EL (cell line): ENCODE results near the gene MN1.
"Not testable (repeated sequence)": the region's sequence is repeated elsewhere in the genome, so short reads cannot be mapped to it uniquely, and the experiment has no call there.

Experiments used
- DNase-seq: peaks from one replicate; pipeline ENCODE4 v3.0.0-alpha.2; 2016

Gene MN1

GRCh38 chr22:27755521-27756211, 45.9 kb downstream of the MN1 start:
- no peak for DNase-seq

GRCh38 chr22:27754888-27755480, 46.6 kb downstream of the MN1 start:
- no peak for DNase-seq

- no peak for DNase-seq
Observed at GRCh38 chr22:27754247-27754887, 47.2 kb downstream of the MN1 start.

- DNase-seq = no peak
Observed at GRCh38 chr22:27752771-27753170, 48.8 kb downstream of the MN1 start.

GRCh38 chr22:27752141-27752540, 49.4 kb downstream of the MN1 start:
- no peak for DNase-seq

GRCh38 chr22:27751277-27752070, 50.1 kb downstream of the MN1 start:
- no peak for DNase-seq

- no peak for DNase-seq
Observed at GRCh38 chr22:27750584-27751265, 50.8 kb downstream of the MN1 start.

GRCh38 chr22:27749597-27750225, 51.8 kb downstream of the MN1 start:
- no peak for DNase-seq

GRCh38 chr22:27748751-27749191, 52.8 kb downstream of the MN1 start:
- DNase-seq = peak; percentile 41

GRCh38 chr22:27748349-27748748, 53.2 kb downstream of the MN1 start:
- DNase-seq = no peak

- no peak for DNase-seq
Observed at GRCh38 chr22:27747396-27748221, 53.9 kb downstream of the MN1 start.

GRCh38 chr22:27746918-27747317, 54.6 kb downstream of the MN1 start:
- DNase-seq = no peak

- DNase-seq = no peak
Observed at GRCh38 chr22:27745809-27746208, 55.7 kb downstream of the MN1 start.

- no peak for DNase-seq
Observed at GRCh38 chr22:27745154-27745553, 56.4 kb downstream of the MN1 start.

GRCh38 chr22:27744078-27744477, 57.5 kb downstream of the MN1 start:
- DNase-seq = not testable (repeated sequence)

- no peak for DNase-seq
Observed at GRCh38 chr22:27740202-27740748, 61.3 kb downstream of the MN1 start.

GRCh38 chr22:27737521-27737920, 64.0 kb downstream of the MN1 start:
- no peak for DNase-seq

- DNase-seq = no peak
Observed at GRCh38 chr22:27734066-27734465, 67.5 kb downstream of the MN1 start.

GRCh38 chr22:27732841-27733240, 68.7 kb downstream of the MN1 start:
- DNase-seq = no peak

- DNase-seq = no peak
Observed at GRCh38 chr22:27732391-27732790, 69.2 kb downstream of the MN1 start.

- DNase-seq = no peak
Observed at GRCh38 chr22:27731621-27732020, 69.9 kb downstream of the MN1 start.
